Neural progenitor cell (in vitro differentiated cells): ENCODE results near the gene HS3ST2. TPM values are rescaled to one million over a fixed set of nuclear protein-coding genes. Genes with fewer than 3 reads are reported as not detected.
A peak's percentile ranks its signal among the peaks of the same experiment; 100 is the strongest.

Experiments used
- DNase-seq: peaks from one replicate; pipeline ENCODE4 v3.0.0-alpha.2; 2016; ENCODE audit warnings: low spot score
- H2AFZ ChIP-seq: fragments of 200-600 bp; sonication (generic); replicated peaks from 2 replicates; pipeline ENCODE4 v1.6.1; 2016; ENCODE audit warnings: antibody characterized with exemption
- H3F3A ChIP-seq: fragments of 200-600 bp; sonication (generic); 2 replicates; pipeline ENCODE4 v1.6.1; 2016; ENCODE audit warnings: antibody characterized with exemption, low read depth
- H3K27ac ChIP-seq: fragments of 200-600 bp; sonication (generic); 2 replicates; pipeline ENCODE4 v1.5.1; 2016; ENCODE audit warnings: mild to moderate bottlenecking
- H3K27me3 ChIP-seq: fragments of 200-600 bp; sonication (generic); 2 replicates; pipeline ENCODE4 v1.6.1; 2016; ENCODE audit warnings: mild to moderate bottlenecking, moderate library complexity
- H3K36me3 ChIP-seq: fragments of 200-600 bp; sonication (generic); 2 replicates; pipeline ENCODE4 v1.5.1; 2016
- H3K4me1 ChIP-seq: fragments of 200-600 bp; sonication (generic); 2 replicates; pipeline ENCODE4 v1.6.1; 2016; ENCODE audit warnings: mixed run types
- H3K4me2 ChIP-seq: fragments of 200-600 bp; sonication (generic); 2 replicates; pipeline ENCODE4 v1.6.1; 2016
- H3K4me3 ChIP-seq: fragments of 200-600 bp; sonication (generic); 2 replicates; pipeline ENCODE4 v1.5.1; 2016
- H3K79me2 ChIP-seq: fragments of 200-600 bp; sonication (generic); 2 replicates; pipeline ENCODE4 v1.6.1; 2016; ENCODE audit warnings: low read depth
- H3K9ac ChIP-seq: fragments of 200-600 bp; sonication (generic); 2 replicates; pipeline ENCODE4 v1.6.1; 2016
- H3K9me3 ChIP-seq: fragments of 200-600 bp; sonication (generic); 2 replicates; pipeline ENCODE4 v1.5.1; 2016; ENCODE audit warnings: low read depth
- H4K20me1 ChIP-seq: fragments of 200-600 bp; sonication (generic); 2 replicates; pipeline ENCODE4 v1.6.1; 2016; ENCODE audit warnings: low read depth
- H3K27ac Mint-ChIP-seq: 3 replicates; pipeline ENCODE4 v1.8.0; 2021; ENCODE audit warnings: mixed read lengths
- H3K27me3 Mint-ChIP-seq: 2 replicates; pipeline ENCODE4 v1.8.0; 2022; ENCODE audit warnings: low read depth, mild to moderate bottlenecking, inconsistent platforms, moderate library complexity, mixed read lengths; ENCODE audit not compliant: insufficient read depth
- H3K36me3 Mint-ChIP-seq: 3 replicates; pipeline ENCODE4 v1.8.0; 2021; ENCODE audit warnings: mixed read lengths
- H3K4me1 Mint-ChIP-seq: 3 replicates; pipeline ENCODE4 v1.8.0; 2021; ENCODE audit warnings: mixed read lengths
- H3K4me3 Mint-ChIP-seq: 3 replicates; pipeline ENCODE4 v1.8.0; 2021; ENCODE audit warnings: mild to moderate bottlenecking, moderate library complexity, mixed read lengths
- H3K9me3 Mint-ChIP-seq: 3 replicates; pipeline ENCODE4 v1.8.0; 2020; ENCODE audit warnings: mixed read lengths
- CTCF ChIP-seq: fragments of 200-600 bp; sonication (generic); IDR thresholded peaks from 2 replicates; pipeline ENCODE4 v1.5.1; 2017; ENCODE audit warnings: antibody characterized with exemption, mild to moderate bottlenecking
- EZH2 ChIP-seq: fragments of 200-600 bp; sonication (generic); IDR thresholded peaks from 2 replicates; pipeline ENCODE4 v1.6.1; 2017; ENCODE audit warnings: antibody characterized with exemption, mild to moderate bottlenecking, moderate library complexity
- EZH2phosphoT487 ChIP-seq: fragments of 200-600 bp; sonication (generic); IDR thresholded peaks from 2 replicates; pipeline ENCODE4 v1.6.1; 2017; ENCODE audit warnings: antibody characterized with exemption
- total RNA-seq: library from RNA; depleted of rRNA; stranded (reverse); fragments of >200 nt; gene quantifications from 2 replicates; pipeline ENCODE4 v1.2.3, GENCODE V29; 2015; ENCODE audit warnings: low replicate concordance

HS3ST2 gene
- total RNA-seq, 1 donor from 2014 or later = not detected

- Histone ChIP-seq H2AFZ (no peak overlapping the region), H4K20me1 (no peaks in the 10 kb centered on the region), H3F3A (no peaks in the 10 kb centered on the region), H3K79me2 (no peaks in the 10 kb centered on the region), H3K9me3 (no peaks in the 10 kb centered on the region), H3K4me1 (peaks cover 13% of the 10 kb centered on the region), H3K27me3 (no peaks in the 10 kb centered on the region), H3K4me3 (no peak overlapping the region), H3K36me3 (no peaks in the 10 kb centered on the region), H3K4me2 (no peak overlapping the region), H3K27ac (no peak overlapping the region), H3K9ac (no peak overlapping the region)
- DNase-seq = no peak
- H3K9me3 Mint-ChIP-seq = no peaks in the 10 kb centered on the region
- peaks cover 3% of the 10 kb centered on the region for H3K27me3 Mint-ChIP-seq
- no peaks in the 10 kb centered on the region for H3K36me3 Mint-ChIP-seq
- peaks cover 25% of the 10 kb centered on the region for H3K4me1 Mint-ChIP-seq
- no peak for TF ChIP-seq EZH2
- H3K4me3 Mint-ChIP-seq = no peak overlapping the region
- H3K27ac Mint-ChIP-seq = no peak overlapping the region
Observed at GRCh38 chr16:22786284-22786683, 27.7 kb upstream of the HS3ST2 start.

GRCh38 chr16:22786691-22787090 is 27.3 kb upstream of the HS3ST2 start:
- Histone ChIP-seq H3K4me2 (no peak overlapping the region), H3K27me3 (no peaks in the 10 kb centered on the region), H3F3A (no peaks in the 10 kb centered on the region), H3K4me3 (no peak overlapping the region), H3K9ac (no peak overlapping the region), H4K20me1 (no peaks in the 10 kb centered on the region), H3K79me2 (no peaks in the 10 kb centered on the region), H3K4me1 (peaks cover 13% of the 10 kb centered on the region), H2AFZ (no peak overlapping the region), H3K36me3 (no peaks in the 10 kb centered on the region), H3K27ac (no peak overlapping the region), H3K9me3 (no peaks in the 10 kb centered on the region)
- Mint-ChIP-seq H3K27ac (no peak overlapping the region), H3K4me3 (no peak overlapping the region), H3K4me1 (peaks cover 21% of the 10 kb centered on the region), H3K36me3 (no peaks in the 10 kb centered on the region), H3K27me3 (peaks cover 3% of the 10 kb centered on the region), H3K9me3 (no peaks in the 10 kb centered on the region)
- DNase-seq = no peak
- no peak for TF ChIP-seq EZH2
- no peak for TF ChIP-seq CTCF
- TF ChIP-seq EZH2phosphoT487 = no peak

- H3K79me2 ChIP-seq = no peaks in the 10 kb centered on the region
- peaks cover 5% of the 10 kb centered on the region for H3K4me1 ChIP-seq
- H3K4me1 Mint-ChIP-seq = peaks cover 11% of the 10 kb centered on the region
- peaks cover 3% of the 10 kb centered on the region for H3K27me3 Mint-ChIP-seq
- no peaks in the 10 kb centered on the region for H3K9me3 ChIP-seq
- H3K4me3 Mint-ChIP-seq = no peak overlapping the region
- TF ChIP-seq CTCF = no peak
- no peak for TF ChIP-seq EZH2phosphoT487
- no peak for TF ChIP-seq EZH2
- no peaks in the 10 kb centered on the region for H3K9me3 Mint-ChIP-seq
- H3K27ac Mint-ChIP-seq = peak overlapping the region; percentile 13
- H3K4me3 ChIP-seq = no peak overlapping the region
- no peak for DNase-seq
- H4K20me1 ChIP-seq = no peaks in the 10 kb centered on the region
- H3K4me2 ChIP-seq = no peak overlapping the region
- H3K36me3 ChIP-seq = no peaks in the 10 kb centered on the region
- H3F3A ChIP-seq = no peaks in the 10 kb centered on the region
- no peak overlapping the region for H3K9ac ChIP-seq
- H3K27me3 ChIP-seq = no peaks in the 10 kb centered on the region
- H3K36me3 Mint-ChIP-seq = no peaks in the 10 kb centered on the region
- peak overlapping the region; percentile 17 for H2AFZ ChIP-seq
- no peak overlapping the region for H3K27ac ChIP-seq
Observed at GRCh38 chr16:22787466-22788192, 26.3 kb upstream of the HS3ST2 start.

- Histone ChIP-seq H3K4me3 (no peak overlapping the region), H3K27me3 (no peaks in the 10 kb centered on the region), H3F3A (no peaks in the 10 kb centered on the region), H3K4me2 (no peak overlapping the region), H3K9me3 (no peaks in the 10 kb centered on the region), H3K79me2 (no peaks in the 10 kb centered on the region), H2AFZ (peak overlapping the region; percentile 17), H4K20me1 (no peaks in the 10 kb centered on the region), H3K4me1 (no peaks in the 10 kb centered on the region), H3K9ac (no peak overlapping the region), H3K27ac (no peak overlapping the region), H3K36me3 (no peaks in the 10 kb centered on the region)
- Mint-ChIP-seq H3K4me1 (peaks cover 6% of the 10 kb centered on the region), H3K27ac (peak overlapping the region; percentile 13), H3K36me3 (no peaks in the 10 kb centered on the region), H3K27me3 (peaks cover 3% of the 10 kb centered on the region), H3K4me3 (no peak overlapping the region), H3K9me3 (no peaks in the 10 kb centered on the region)
- TF ChIP-seq CTCF (no peak), EZH2phosphoT487 (no peak), EZH2 (no peak)
- no peak for DNase-seq
Observed at GRCh38 chr16:22788193-22788530, 25.8 kb upstream of the HS3ST2 start.
